H1 (cell line): ENCODE results near the gene SPANXD. TPM values are rescaled to one million over a fixed set of nuclear protein-coding genes. Genes with fewer than 3 reads are reported as not detected.

Experiments used
- GABPA ChIP-seq: IDR thresholded peaks from 2 replicates; pipeline ENCODE4 v1.6.1; 2011; ENCODE audit warnings: mild to moderate bottlenecking, low read length, moderate library complexity, borderline replicate concordance; ENCODE audit not compliant: insufficient read depth
- polyA plus RNA-seq, 7 experiments: library from polyadenylated mRNA; depleted of rRNA in 3 of 7; stranded (reverse) in 5 of 7; unstranded in 2 of 7; fragments of >200 nt in 5 of 7; fragments of 200-250 nt in 2 of 7; gene quantifications; 1 replicate in 5 of 7; 2 replicates in 1 of 7; 4 replicates in 1 of 7; pipeline versions ENCODE4 v1.2.1 to v1.2.3, GENCODE V29; 2011 to 2013; ENCODE audit warnings: missing spikeins in 2 of 7, mixed read lengths in 2 of 7
- total RNA-seq: library from RNA; stranded (reverse); fragmentation: NEBNext Ultra II Directional; extraction: Animal tissue kit (Norgen Biotek cat#: 25700); gene quantifications from 2 replicates; pipeline ENCODE4 v1.2.1, GENCODE V29; 2021
- TF ChIP-seq, protein P1 (sequence below): fragments of 300-600 bp; sonication (generic); IDR thresholded peaks from 2 replicates; pipeline ENCODE4 v1.7.1; 2012; ENCODE audit warnings: low read length, moderate library complexity, mild to moderate bottlenecking, inconsistent platforms; ENCODE audit not compliant: insufficient replicate concordance

Gene SPANXD
- total and polyA plus RNA-seq, 2 of the 8 experiments (the other 6 are each of a cell fraction or from before 2014, with no cell fraction given) = not detected

DNA sequence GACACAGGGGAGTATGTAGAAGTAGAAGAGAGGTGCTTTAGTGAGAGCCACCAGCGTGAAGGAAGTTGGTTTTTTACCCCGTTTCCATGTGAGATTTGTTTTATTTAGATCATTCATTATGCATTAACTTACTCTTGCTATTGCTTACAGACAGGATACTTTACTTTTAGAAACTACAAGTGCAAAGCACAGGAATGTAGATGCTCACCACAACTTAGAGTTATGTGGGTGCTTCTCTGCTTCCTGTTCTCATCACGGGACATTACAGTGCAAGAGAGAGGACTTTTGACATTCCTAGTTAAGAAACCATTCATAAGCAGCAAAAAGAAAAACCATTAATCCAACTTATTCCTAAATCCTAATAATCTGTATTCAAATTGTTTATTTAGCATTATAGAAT lies 25.6 kb upstream of the SPANXD start (continued):
- TF ChIP-seq, protein P1, sequence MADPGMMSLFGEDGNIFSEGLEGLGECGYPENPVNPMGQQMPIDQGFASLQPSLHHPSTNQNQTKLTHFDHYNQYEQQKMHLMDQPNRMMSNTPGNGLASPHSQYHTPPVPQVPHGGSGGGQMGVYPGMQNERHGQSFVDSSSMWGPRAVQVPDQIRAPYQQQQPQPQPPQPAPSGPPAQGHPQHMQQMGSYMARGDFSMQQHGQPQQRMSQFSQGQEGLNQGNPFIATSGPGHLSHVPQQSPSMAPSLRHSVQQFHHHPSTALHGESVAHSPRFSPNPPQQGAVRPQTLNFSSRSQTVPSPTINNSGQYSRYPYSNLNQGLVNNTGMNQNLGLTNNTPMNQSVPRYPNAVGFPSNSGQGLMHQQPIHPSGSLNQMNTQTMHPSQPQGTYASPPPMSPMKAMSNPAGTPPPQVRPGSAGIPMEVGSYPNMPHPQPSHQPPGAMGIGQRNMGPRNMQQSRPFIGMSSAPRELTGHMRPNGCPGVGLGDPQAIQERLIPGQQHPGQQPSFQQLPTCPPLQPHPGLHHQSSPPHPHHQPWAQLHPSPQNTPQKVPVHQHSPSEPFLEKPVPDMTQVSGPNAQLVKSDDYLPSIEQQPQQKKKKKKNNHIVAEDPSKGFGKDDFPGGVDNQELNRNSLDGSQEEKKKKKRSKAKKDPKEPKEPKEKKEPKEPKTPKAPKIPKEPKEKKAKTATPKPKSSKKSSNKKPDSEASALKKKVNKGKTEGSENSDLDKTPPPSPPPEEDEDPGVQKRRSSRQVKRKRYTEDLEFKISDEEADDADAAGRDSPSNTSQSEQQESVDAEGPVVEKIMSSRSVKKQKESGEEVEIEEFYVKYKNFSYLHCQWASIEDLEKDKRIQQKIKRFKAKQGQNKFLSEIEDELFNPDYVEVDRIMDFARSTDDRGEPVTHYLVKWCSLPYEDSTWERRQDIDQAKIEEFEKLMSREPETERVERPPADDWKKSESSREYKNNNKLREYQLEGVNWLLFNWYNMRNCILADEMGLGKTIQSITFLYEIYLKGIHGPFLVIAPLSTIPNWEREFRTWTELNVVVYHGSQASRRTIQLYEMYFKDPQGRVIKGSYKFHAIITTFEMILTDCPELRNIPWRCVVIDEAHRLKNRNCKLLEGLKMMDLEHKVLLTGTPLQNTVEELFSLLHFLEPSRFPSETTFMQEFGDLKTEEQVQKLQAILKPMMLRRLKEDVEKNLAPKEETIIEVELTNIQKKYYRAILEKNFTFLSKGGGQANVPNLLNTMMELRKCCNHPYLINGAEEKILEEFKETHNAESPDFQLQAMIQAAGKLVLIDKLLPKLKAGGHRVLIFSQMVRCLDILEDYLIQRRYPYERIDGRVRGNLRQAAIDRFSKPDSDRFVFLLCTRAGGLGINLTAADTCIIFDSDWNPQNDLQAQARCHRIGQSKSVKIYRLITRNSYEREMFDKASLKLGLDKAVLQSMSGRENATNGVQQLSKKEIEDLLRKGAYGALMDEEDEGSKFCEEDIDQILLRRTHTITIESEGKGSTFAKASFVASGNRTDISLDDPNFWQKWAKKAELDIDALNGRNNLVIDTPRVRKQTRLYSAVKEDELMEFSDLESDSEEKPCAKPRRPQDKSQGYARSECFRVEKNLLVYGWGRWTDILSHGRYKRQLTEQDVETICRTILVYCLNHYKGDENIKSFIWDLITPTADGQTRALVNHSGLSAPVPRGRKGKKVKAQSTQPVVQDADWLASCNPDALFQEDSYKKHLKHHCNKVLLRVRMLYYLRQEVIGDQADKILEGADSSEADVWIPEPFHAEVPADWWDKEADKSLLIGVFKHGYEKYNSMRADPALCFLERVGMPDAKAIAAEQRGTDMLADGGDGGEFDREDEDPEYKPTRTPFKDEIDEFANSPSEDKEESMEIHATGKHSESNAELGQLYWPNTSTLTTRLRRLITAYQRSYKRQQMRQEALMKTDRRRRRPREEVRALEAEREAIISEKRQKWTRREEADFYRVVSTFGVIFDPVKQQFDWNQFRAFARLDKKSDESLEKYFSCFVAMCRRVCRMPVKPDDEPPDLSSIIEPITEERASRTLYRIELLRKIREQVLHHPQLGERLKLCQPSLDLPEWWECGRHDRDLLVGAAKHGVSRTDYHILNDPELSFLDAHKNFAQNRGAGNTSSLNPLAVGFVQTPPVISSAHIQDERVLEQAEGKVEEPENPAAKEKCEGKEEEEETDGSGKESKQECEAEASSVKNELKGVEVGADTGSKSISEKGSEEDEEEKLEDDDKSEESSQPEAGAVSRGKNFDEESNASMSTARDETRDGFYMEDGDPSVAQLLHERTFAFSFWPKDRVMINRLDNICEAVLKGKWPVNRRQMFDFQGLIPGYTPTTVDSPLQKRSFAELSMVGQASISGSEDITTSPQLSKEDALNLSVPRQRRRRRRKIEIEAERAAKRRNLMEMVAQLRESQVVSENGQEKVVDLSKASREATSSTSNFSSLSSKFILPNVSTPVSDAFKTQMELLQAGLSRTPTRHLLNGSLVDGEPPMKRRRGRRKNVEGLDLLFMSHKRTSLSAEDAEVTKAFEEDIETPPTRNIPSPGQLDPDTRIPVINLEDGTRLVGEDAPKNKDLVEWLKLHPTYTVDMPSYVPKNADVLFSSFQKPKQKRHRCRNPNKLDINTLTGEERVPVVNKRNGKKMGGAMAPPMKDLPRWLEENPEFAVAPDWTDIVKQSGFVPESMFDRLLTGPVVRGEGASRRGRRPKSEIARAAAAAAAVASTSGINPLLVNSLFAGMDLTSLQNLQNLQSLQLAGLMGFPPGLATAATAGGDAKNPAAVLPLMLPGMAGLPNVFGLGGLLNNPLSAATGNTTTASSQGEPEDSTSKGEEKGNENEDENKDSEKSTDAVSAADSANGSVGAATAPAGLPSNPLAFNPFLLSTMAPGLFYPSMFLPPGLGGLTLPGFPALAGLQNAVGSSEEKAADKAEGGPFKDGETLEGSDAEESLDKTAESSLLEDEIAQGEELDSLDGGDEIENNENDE = no peak
- TF ChIP-seq GABPA = no peak
- TF ChIP-seq, all 59 proteins: peak for 0
